ENCODE results near the gene TSPY9. TPM values are rescaled to one million over a fixed set of nuclear protein-coding genes. Genes with fewer than 3 reads are reported as not detected.

Gene TSPY9, protein sequence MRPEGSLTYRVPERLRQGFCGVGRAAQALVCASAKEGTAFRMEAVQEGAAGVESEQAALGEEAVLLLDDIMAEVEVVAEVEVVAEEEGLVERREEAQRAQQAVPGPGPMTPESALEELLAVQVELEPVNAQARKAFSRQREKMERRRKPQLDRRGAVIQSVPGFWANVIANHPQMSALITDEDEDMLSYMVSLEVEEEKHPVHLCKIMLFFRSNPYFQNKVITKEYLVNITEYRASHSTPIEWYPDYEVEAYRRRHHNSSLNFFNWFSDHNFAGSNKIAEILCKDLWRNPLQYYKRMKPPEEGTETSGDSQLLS
- not detected in 2 replicates for total RNA-seq

DNA sequence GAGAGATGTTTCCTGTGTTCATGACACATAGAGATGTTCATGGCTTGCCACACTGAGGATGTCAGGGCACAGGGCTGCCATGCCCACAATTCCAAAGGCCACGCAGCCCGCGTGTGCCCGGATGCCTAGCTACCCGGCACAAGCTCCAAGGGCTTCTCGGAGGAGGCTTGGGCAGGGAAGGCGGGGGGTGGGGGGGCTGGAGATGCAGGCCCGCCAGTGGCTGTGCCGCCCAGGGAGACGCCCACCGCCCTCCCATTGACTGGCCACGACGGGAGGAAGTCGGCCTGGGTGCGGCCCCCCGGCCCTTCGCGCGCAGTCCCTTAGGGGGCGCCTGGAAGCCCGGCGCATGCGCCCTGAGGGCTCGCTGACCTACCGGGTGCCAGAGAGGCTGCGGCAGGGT, at the start of gene TSPY9:
Gene TSPY9, plus strand, starts transcription at position 301 of the 400 bp plus-strand sequence. Its CDS starts 46 bp downstream, at position 347.

DNA sequence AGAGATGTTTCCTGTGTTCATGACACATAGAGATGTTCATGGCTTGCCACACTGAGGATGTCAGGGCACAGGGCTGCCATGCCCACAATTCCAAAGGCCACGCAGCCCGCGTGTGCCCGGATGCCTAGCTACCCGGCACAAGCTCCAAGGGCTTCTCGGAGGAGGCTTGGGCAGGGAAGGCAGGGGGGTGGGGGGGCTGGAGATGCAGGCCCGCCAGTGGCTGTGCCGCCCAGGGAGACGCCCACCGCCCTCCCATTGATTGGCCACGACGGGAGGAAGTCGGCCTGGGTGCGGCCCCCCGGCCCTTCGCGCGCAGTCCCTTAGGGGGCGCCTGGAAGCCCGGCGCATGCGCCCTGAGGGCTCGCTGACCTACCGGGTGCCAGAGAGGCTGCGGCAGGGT, 20.4 kb upstream of the TSPY9 start, which contains the start of gene TSPY1:
Gene TSPY1, plus strand, starts transcription at position 301 of the 400 bp plus-strand sequence. Its CDS starts 46 bp downstream, at position 347.

DNA sequence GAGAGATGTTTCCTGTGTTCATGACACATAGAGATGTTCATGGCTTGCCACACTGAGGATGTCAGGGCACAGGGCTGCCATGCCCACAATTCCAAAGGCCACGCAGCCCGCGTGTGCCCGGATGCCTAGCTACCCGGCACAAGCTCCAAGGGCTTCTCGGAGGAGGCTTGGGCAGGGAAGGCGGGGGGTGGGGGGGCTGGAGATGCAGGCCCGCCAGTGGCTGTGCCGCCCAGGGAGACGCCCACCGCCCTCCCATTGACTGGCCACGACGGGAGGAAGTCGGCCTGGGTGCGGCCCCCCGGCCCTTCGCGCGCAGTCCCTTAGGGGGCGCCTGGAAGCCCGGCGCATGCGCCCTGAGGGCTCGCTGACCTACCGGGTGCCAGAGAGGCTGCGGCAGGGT, 40.5 kb downstream of the TSPY9 start, which contains the start of gene TSPY10:
Gene TSPY10, plus strand, starts transcription at position 301 of the 400 bp plus-strand sequence. Its CDS starts 46 bp downstream, at position 347.

Other genes starting within 250 kb of the TSPY9 start
- not detected in 2 replicates for gene TSPY4, start 149.8 kb upstream of the TSPY9 start, total RNA-seq
- not detected in 2 replicates for gene TSPY8, start 129.5 kb upstream of the TSPY9 start, total RNA-seq
- gene TSPY3, start 88.8 kb upstream of the TSPY9 start, total RNA-seq, result not detected in 2 replicates
- not detected in 2 replicates for gene TSPY1, start 20.3 kb upstream of the TSPY9 start, total RNA-seq
- not detected in 2 replicates for gene TSPY10, start 40.6 kb downstream of the TSPY9 start, total RNA-seq